Colonic mucosa (tissue), 4 donors: ENCODE measurements around the gene VPS9D1. TPM values are rescaled to one million over a fixed set of nuclear protein-coding genes. Genes with fewer than 3 reads are reported as not detected.

Experiments
- DNase-seq: peaks from one replicate; pipeline ENCODE4 v3.0.0-alpha.2; 2020
- H3K27ac ChIP-seq: fragments of 200-600 bp; one replicate; pipeline ENCODE4 v1.8.0; 2021
- H3K27me3 ChIP-seq: fragments of 200-600 bp; one replicate; pipeline ENCODE4 v1.8.0; 2021
- H3K36me3 ChIP-seq: fragments of 200-600 bp; one replicate; pipeline ENCODE4 v1.8.0; 2021
- H3K4me1 ChIP-seq: fragments of 200-600 bp; one replicate; pipeline ENCODE4 v1.8.0; 2021; ENCODE audit warnings: mild to moderate bottlenecking
- H3K4me3 ChIP-seq: fragments of 200-600 bp; one replicate; pipeline ENCODE4 v1.8.0; 2021
- H3K9ac ChIP-seq, 2 donors: one replicate each; pipeline ENCODE4 v1.7.0; 2013; ENCODE audit warnings: control low read depth in 2 of 2, low read depth in 2 of 2, low read length in 2 of 2
- H3K9me3 ChIP-seq: fragments of 200-600 bp; one replicate; pipeline ENCODE4 v1.8.0; 2021
- intact Hi-C: fragments of 100-400 bp; cut with DNase I; formaldehyde crosslinking; loops from one replicate; pipeline ENCODE4 v1.14.1; 2022
- total RNA-seq, 2 donors: library from RNA; stranded (reverse); fragmentation: NEBNext Ultra II Directional in 1 of 2; extraction: Animal tissue kit (Norgen Biotek cat#: 25700) in 1 of 2; gene quantifications; one replicate each; pipeline ENCODE4 v1.2.1, GENCODE V29; 2021
- TF ChIP-seq, protein P1 (sequence below): fragments of 200-600 bp; IDR thresholded peaks from one replicate; pipeline ENCODE4 v1.8.0; 2022; ENCODE audit warnings: antibody characterized with exemption, mild to moderate bottlenecking
- donor health status: healthy.
- donor health status: DM: no; HTN: no; CAD: no.
- donor health status: DM: no; HTN: no; CAD: no.

VPS9D1 gene
- total RNA-seq, 2 donors from 2014 or later, result 11.9 to 12.7 TPM

DNA sequence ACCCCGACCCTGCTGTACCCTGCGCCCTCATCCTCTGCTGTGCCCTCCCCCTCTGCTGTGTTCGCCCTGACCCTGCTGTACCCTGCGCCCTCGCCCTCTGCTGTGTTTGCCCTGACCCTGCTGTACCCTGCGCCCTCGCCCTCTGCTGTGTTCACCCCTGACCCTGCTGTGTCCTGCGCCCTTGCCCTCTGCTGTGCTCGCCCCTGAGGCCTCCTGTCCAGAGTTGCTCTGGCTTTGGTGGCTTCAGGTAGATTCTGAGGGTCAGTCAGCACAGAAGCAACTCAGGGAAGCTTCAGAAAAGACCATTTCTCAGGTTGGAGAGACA, 12.2 kb upstream of the VPS9D1 start:
- intact Hi-C loops, result no loop called here

DNA sequence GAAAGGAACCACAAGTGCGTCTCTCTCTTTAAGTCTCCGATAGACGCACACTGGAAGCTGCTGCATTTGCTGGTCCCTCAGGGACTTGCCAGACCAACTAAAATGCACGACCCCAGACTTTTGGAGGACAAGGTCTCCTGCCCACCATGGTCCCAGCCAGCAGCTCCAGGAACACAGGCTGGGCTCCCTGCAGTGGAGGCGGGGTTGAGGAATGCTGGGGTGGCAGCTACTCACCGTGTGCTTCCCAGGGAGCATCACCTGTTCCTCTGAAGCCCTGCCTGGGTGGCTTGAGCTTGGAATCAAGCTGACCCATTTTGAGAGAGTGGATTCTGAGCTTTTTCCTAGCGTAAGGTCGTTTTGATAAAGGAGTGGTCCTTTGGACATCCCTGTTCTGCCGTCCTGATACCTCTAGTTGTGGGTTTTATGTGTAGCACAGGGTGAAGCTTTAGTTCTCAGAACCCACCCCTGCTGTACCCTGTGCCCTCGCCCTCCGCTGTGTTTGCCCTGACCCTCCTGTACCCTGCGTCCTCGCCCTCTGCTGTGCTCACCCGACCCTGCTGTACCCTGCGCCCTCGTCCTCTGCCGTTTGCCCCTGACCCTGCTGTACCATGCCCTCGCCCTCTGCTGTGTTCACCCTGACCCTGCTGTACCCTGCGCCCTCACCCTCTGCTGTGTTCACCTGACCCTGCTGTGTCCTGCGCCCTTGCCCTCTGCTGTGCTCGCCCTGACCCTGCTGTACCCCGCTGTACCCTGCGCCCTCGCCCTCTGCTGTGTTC, 11.6 kb upstream of the VPS9D1 start:
- H3K27ac ChIP-seq, result no peak overlapping the region
- intact Hi-C loops, result no loop called here
- H3K9me3 ChIP-seq, result no peaks in the 10 kb centered on the region
- H3K9ac ChIP-seq, result no peak overlapping the region
- H3K36me3 ChIP-seq, result peaks cover 39% of the 10 kb centered on the region
- no peak overlapping the region for H3K4me3 ChIP-seq
- TF ChIP-seq, protein P1, sequence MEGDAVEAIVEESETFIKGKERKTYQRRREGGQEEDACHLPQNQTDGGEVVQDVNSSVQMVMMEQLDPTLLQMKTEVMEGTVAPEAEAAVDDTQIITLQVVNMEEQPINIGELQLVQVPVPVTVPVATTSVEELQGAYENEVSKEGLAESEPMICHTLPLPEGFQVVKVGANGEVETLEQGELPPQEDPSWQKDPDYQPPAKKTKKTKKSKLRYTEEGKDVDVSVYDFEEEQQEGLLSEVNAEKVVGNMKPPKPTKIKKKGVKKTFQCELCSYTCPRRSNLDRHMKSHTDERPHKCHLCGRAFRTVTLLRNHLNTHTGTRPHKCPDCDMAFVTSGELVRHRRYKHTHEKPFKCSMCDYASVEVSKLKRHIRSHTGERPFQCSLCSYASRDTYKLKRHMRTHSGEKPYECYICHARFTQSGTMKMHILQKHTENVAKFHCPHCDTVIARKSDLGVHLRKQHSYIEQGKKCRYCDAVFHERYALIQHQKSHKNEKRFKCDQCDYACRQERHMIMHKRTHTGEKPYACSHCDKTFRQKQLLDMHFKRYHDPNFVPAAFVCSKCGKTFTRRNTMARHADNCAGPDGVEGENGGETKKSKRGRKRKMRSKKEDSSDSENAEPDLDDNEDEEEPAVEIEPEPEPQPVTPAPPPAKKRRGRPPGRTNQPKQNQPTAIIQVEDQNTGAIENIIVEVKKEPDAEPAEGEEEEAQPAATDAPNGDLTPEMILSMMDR, result no peak
- DNase-seq, result no peak
- no peaks in the 10 kb centered on the region for H3K27me3 ChIP-seq
- H3K4me1 ChIP-seq, result no peaks in the 10 kb centered on the region

More for the DNA sequence above, 12.2 kb upstream of the VPS9D1 start:
- H3K9ac ChIP-seq, result no peak overlapping the region
- H3K4me1 ChIP-seq, result no peaks in the 10 kb centered on the region
- H3K36me3 ChIP-seq, result peaks cover 45% of the 10 kb centered on the region
- no peaks in the 10 kb centered on the region for H3K27me3 ChIP-seq
- H3K4me3 ChIP-seq, result no peak overlapping the region
- H3K27ac ChIP-seq, result no peak overlapping the region
- no peak for DNase-seq
- TF ChIP-seq, protein P1, result no peak
- no peaks in the 10 kb centered on the region for H3K9me3 ChIP-seq

DNA sequence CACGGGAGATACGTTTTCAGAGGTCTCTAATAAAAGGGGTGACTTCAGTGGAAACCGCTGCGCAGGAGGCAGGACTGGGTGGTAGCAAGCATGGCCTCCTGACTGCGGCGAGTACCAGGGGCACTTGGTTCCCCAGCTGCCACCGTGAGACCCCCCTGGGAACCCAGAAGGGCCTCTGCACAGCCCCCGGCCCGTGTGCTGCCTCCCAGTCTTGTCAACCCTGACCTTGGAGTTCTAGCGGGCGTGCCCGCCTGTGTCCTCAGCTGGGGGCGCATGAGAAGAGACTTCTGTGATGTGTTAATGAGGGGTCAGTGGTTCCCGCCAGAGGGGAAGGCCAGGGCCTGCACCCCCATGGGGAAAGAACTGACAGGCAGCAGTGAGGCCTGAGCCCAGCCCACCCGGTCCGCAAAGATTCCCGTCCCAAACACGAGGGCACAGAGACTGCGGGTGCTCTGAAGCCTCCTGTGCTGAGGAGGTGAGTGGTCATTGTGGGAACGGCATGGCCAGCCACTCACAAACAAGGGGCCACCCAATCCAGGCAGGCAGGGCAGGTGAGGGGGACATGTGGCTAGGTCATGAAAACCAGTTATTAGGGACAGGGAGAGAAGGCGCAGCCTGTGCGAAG, 10.0 kb upstream of the VPS9D1 start:
- no peak overlapping the region for H3K4me3 ChIP-seq
- H3K27ac ChIP-seq, result no peak overlapping the region
- TF ChIP-seq, protein P1, result no peak
- intact Hi-C loops, result no loop called here
- H3K9ac ChIP-seq, result no peak overlapping the region
- peaks cover 39% of the 10 kb centered on the region for H3K36me3 ChIP-seq
- H3K4me1 ChIP-seq, result no peaks in the 10 kb centered on the region
- DNase-seq, result no peak
- no peaks in the 10 kb centered on the region for H3K9me3 ChIP-seq
- H3K27me3 ChIP-seq, result no peaks in the 10 kb centered on the region

- Histone ChIP-seq H3K4me1 (no peaks in the 10 kb centered on the region), H3K9me3 (no peaks in the 10 kb centered on the region), H3K36me3 (peaks cover 39% of the 10 kb centered on the region), H3K27ac (no peak overlapping the region), H3K9ac (no peak overlapping the region), H3K27me3 (no peaks in the 10 kb centered on the region), H3K4me3 (no peak overlapping the region)
- TF ChIP-seq, protein P1, result no peak
- DNase-seq, result no peak
- intact Hi-C loops, result no loop called here
Measured at GRCh38 chr16:89729863-89730593, 9.3 kb upstream of the VPS9D1 start.

DNA sequence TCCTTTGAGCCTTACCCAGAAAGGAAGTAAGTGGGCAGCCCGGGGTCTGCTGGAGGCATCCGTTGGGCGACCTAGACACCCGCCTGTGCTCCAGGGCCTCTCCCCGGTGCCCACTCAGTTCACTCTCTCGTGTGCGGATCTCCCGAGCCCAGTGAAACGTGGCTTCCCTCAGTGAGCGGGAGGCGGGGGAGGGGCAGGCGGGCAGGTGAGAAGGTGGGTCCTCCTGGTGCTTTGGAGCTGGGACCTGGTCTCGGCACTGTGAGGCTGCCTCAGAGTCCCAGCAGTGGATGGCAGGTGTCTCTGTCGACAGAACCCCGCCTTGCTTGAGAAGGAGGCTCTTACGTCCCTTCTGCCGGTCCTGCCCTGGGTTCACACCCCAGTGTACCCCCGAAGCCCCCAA, 8.6 kb upstream of the VPS9D1 start:
- TF ChIP-seq, protein P1, result no peak
- no peaks in the 10 kb centered on the region for H3K27me3 ChIP-seq
- intact Hi-C loops, result no loop called here
- H3K4me3 ChIP-seq, result no peak overlapping the region
- no peak for DNase-seq
- peaks cover 39% of the 10 kb centered on the region for H3K36me3 ChIP-seq
- H3K9me3 ChIP-seq, result no peaks in the 10 kb centered on the region
- H3K9ac ChIP-seq, result no peak overlapping the region
- H3K4me1 ChIP-seq, result no peaks in the 10 kb centered on the region
- no peak overlapping the region for H3K27ac ChIP-seq
